GM21360 (cell line): Measurements from ENCODE around the gene AFF2.

ENCODE experiments used
- ATAC-seq: cut with Tn5 transposase; IDR thresholded peaks from one replicate; pipeline ENCODE4 v1.9.1; 2021; ENCODE audit warnings: mild to moderate bottlenecking, moderate library complexity; ENCODE audit not compliant: unreplicated experiment

Gene AFF2

GRCh38 chrX:148715361-148715760 is 214.9 kb downstream of the AFF2 start:
- ATAC-seq = no peak

- no peak for ATAC-seq
Observed at GRCh38 chrX:148722966-148723365, 222.5 kb downstream of the AFF2 start.

GRCh38 chrX:148723551-148723950 is 223.1 kb downstream of the AFF2 start:
- no peak for ATAC-seq

GRCh38 chrX:148728901-148729300 is 228.5 kb downstream of the AFF2 start:
- ATAC-seq = no peak

GRCh38 chrX:148732743-148733142 is 232.3 kb downstream of the AFF2 start:
- no peak for ATAC-seq

GRCh38 chrX:148741441-148741840 is 241.0 kb downstream of the AFF2 start:
- no peak for ATAC-seq

- ATAC-seq = no peak
Observed at GRCh38 chrX:148755111-148755510, 254.7 kb downstream of the AFF2 start.

- ATAC-seq = no peak
Observed at GRCh38 chrX:148763896-148764295, 263.5 kb downstream of the AFF2 start.

- no peak for ATAC-seq
Observed at GRCh38 chrX:148768296-148768695, 267.9 kb downstream of the AFF2 start.

GRCh38 chrX:148771440-148771839 is 271.0 kb downstream of the AFF2 start:
- ATAC-seq = no peak

GRCh38 chrX:148774276-148774675 is 273.9 kb downstream of the AFF2 start:
- no peak for ATAC-seq

GRCh38 chrX:148784137-148784536 is 283.7 kb downstream of the AFF2 start:
- no peak for ATAC-seq

GRCh38 chrX:148784856-148785255 is 284.4 kb downstream of the AFF2 start:
- ATAC-seq = no peak

GRCh38 chrX:148785256-148785655 is 284.8 kb downstream of the AFF2 start:
- ATAC-seq = no peak

GRCh38 chrX:148788449-148788848 is 288.0 kb downstream of the AFF2 start:
- no peak for ATAC-seq

GRCh38 chrX:148794350-148794749 is 293.9 kb downstream of the AFF2 start:
- ATAC-seq = no peak

- no peak for ATAC-seq
Observed at GRCh38 chrX:148804579-148805355, 304.4 kb downstream of the AFF2 start.

- ATAC-seq = no peak
Observed at GRCh38 chrX:148806145-148806870, 305.9 kb downstream of the AFF2 start.

- no peak for ATAC-seq
Observed at GRCh38 chrX:148808833-148809232, 308.4 kb downstream of the AFF2 start.

GRCh38 chrX:148811236-148811635 is 310.8 kb downstream of the AFF2 start:
- no peak for ATAC-seq

- no peak for ATAC-seq
Observed at GRCh38 chrX:148813422-148813821, 313.0 kb downstream of the AFF2 start.

- ATAC-seq = no peak
Observed at GRCh38 chrX:148813967-148814366, 313.6 kb downstream of the AFF2 start.
